Right lobe of liver (tissue), 4 donors: ENCODE measurements around the gene PRMT7.

Experiments
- CTCF ChIP-seq, 4 donors: fragments of 200-600 bp in 3 of 4; fragments of 450-650 bp in 1 of 4; IDR thresholded peaks; one replicate each; pipeline versions ENCODE4 v1.5.1 to v1.8.0; 2016 to 2022; ENCODE audit warnings: antibody characterized with exemption in 4 of 4, mild to moderate bottlenecking in 2 of 4
- POLR2A ChIP-seq: fragments of 450-650 bp; IDR thresholded peaks from one replicate; pipeline ENCODE4 v1.6.1; 2017; ENCODE audit warnings: antibody characterized with exemption, mild to moderate bottlenecking
- donor health status: DM: no; HTN: no; CAD: no.
- donor health status: DM: no; HTN: no; CAD: no.
- donor health status: DM: no; HTN: yes; CAD: no.

GRCh38 chr16:68393333-68393732, 82.5 kb downstream of the PRMT7 start:
- TF ChIP-seq POLR2A: no peak
- TF ChIP-seq CTCF (IDR thresholded peaks at IDR 0.05): no peak
